Stimulated activated CD8-positive, alpha-beta memory T cell treated with anti-CD3 and anti-CD28 coated beads, Interleukin-15, amount 100 ng/mL, for 4 hours (primary cell): ENCODE measurements around the gene ZBTB5.

Experiments
- DNase-seq, 2 donors: peaks; one replicate each; pipeline ENCODE4 v3.0.0-alpha.2; 2020; ENCODE audit warnings: low read depth in 2 of 2

ZBTB5 gene

GRCh38 chr9:37424686-37425297, 40.5 kb downstream of the ZBTB5 start:
- no peak for DNase-seq

DNA sequence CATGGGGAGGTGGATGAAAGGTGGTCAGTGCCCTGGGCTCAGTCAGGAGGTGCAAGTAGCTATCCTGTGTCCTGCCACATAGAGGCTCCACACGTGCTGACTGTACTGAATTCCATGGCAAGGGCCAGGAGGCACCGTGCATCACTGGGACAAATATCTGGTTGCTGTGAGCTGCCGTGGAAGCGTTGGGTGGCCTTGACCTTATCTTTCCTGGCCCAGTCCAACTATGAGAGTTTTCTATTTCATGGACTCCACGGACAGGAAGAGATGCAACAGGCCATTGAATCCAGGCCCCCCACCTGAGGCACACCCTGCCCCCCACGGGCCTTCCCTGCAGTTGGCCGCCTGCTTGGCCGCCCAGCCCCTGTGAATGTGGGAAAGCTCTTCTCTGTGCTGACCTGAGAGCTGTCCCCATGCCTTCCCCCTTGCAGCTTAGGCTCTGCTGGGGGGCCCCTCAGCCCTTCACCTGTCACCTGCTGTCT, 41.0 kb downstream of the ZBTB5 start:
- no peak for DNase-seq

DNA sequence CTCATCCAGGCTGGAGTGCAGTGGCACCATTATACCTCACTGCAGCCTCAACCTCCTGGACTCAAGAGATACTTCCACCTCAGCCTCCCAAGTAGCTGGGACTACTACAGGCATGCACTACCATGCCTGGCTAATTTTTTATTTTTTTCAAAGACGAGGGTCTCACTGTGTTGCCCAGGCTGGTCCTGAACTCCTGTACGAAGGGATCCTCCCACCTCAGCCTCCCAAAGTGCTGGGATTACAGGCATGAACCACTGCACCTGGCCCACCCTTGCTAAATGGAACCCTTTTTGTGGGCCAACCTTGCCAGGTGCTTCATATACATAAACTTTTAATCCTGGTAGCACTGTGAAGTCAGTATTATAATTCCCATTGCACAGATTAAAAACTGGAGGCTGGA, 41.7 kb downstream of the ZBTB5 start:
- no peak for DNase-seq

DNA sequence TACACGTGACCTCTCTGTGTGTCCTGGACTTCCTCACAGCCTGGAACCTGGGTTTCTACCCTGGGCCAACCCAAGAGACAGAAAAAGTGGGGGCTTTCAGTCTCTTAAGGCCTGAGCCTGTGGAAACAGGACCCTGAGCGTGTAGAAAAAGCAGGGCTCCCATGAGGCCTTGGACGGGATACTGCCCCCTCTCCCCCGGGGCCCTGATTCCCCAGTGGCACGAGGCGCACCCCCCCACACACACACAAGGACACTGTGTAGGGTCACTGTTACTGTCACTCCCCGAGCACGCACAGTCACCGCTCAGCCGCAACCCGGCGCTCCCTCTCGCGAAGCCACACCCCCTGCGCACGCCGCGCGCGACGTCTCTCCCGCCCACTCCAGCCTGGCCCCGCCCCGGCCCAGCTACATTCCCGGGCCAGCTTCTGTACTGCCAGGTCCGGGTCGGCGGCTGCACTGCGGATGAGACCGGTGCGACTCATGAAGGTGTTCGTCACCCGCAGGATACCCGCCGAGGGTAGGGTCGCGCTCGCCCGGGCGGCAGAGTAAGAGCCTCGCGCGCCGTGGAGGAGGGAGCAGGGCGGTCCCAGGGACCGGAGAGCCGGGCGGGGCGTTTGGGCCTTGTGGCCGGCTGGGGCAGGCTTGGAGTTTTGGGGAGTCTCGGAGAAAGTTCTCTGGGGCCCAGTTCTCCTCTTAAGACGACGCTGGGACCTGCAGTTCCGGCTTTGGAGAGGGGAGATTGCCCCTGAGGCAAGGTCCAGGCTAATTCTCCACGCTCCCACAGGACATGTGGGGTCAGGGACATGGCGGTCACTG, 42.8 kb downstream of the ZBTB5 start, which contains the start of gene GRHPR:
Gene GRHPR (plus strand): TSS at position 408 of the 816 bp plus-strand sequence. CDS start 55 bp downstream, at position 463.
- DNase-seq, result peak; percentile 79 to 80

DNA sequence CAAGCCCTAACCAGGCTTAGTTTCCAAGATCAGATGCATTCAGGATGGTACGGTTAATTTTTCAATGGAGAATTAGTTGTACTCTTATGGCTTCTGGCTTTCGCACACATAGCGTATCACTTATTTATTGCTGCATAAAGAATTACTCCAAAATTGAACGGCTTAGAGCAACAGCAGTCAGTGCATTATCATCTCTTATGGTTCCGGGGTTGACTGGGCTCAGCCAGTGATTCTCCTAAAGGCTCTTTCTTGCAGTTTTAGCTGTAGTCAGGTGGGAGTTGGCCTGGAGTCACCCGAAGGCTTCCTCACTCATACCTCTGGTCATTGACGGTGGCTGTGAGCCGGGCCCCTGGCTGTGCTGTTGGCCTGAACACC, 43.3 kb downstream of the ZBTB5 start:
- DNase-seq, result no peak

- DNase-seq, result no peak
These were observed 44.7 kb downstream of the ZBTB5 start for GRCh38 chr9:37420271-37421215.

- DNase-seq, result no peak
These were observed 46.0 kb downstream of the ZBTB5 start for GRCh38 chr9:37419204-37419603.

DNA sequence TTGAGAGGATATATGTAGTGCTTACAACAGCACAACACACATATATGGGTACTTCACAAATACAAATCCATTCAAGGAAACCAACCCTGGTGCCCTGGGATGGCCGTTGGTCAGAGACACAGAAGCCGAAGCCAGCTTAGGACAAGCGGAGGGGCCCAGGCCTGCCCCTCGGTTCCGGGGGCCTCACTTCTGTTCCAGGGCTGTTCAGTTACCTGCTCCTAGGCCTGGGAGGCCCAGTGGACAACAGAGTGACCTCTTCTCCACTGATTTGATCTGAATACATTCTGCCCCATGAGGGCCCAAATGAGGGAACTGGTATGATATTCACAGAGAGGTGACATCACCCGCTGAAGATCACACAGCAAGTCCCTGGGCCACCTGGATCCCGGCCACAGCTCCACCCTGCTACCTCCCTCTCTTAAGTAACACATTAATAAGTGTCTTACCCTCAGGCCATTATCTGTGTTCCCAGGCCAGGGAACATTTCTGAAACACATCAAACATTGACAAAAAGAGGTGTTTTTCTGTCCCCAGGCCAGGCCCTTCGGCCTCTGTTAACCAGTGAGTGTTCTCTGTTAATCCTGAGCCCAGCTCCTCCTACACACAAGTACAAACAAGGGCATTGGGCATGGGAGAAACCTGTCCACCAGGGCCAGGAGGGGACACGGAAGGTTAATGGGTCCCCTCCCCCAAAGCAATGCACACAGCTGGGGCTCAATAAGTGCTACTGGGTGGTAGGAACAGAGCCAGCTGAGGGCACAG, 47.2 kb downstream of the ZBTB5 start:
- DNase-seq, result no peak

DNA sequence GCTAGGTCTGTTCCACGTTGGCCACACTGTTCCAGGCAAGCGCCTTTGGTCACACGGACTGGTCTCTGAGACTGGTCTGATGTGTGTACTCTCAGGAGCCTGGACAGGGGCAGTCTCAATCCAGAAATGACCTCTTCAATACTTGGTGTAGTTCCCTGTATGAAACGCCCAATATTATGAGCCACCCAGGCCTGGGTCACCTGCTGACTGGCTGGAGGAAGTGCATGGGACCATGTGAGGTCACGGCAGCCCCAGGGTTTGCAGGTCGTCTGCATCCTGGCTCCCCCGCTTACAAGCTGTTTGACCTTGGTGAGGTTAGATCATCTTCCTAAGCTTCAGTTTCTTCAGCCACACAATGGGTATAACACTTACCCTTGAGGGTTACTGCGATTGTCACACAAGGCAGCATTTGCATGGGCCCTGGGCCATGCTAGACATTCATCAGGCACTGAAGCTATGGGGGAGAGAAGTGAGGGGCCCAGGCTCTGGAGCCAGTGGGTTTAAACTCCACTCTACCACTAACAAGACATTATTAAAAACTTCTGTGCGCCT, 47.9 kb downstream of the ZBTB5 start:
- no peak for DNase-seq

DNA sequence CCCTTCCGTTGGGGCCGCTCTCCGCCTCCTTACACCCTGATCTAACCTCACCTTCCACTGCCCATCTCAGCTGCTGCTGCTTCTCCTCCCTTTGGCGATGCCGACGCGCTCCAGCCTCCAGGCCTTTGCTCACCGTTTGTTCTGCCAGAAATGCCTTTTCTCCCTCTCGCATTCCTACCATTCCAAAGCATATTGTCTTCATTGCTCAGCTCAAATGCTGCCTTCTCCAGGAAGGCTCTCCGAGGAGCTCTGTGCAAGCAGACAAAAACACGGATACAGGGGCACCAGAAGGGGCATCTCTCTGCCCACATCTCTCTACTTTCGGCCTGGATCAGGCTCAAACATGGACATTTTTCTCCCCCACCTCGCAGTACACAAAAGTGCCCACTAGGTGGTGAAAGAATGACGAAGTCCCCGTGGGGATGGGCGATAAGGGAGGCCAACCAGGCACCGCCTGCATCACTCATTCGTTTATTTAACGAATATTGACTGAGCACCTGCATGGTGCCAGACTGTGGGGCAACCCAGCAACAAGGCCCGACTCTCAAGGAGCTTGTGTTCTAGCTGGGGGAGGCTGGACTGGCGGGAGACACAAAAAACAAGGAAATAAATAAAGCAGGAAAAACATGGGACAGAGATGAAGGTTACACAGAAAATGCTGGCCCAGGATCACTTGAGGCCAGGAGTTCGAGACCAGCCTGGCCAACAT, 50.1 kb downstream of the ZBTB5 start:
- peak; percentile 28 to 53 for DNase-seq

- DNase-seq, result no peak
These were observed 50.7 kb downstream of the ZBTB5 start for GRCh38 chr9:37414503-37414943.

- no peak for DNase-seq
These were observed 51.9 kb downstream of the ZBTB5 start for GRCh38 chr9:37413311-37413710.

DNA sequence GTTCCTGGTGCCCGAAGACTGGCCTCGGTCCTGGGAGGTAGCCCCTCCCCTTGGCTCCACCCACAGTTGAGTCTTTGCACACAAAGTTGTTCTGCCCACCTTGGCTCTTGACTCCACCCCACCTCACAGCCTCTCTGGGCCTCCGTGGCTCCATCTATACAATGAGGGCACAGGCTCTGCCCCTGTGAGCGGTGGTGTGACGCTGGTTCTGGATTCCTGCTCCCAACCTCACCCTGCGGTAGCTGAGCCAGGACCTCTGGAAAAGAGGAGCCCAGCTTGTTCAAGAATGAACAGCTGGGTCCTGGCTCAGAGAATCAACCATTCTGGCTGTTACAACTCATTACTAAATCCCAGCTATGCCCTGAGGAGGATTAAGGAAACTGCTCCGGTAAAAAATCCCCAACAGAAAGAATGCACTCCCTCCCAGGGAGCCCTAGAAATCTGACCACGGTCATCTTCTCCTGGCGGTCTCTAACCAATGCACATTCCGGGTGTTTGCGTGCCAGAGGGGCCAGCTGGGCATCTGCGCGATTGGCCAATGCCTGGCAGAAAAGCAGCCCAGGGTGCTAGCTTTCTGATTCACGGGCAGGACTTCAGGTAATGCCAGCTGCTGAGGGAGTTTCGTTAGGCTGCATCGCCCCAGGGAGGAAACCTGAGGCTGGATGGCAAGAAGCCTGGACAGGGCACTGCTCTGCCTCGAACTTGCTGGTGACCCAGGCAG, 52.7 kb downstream of the ZBTB5 start:
- DNase-seq, result no peak

DNA sequence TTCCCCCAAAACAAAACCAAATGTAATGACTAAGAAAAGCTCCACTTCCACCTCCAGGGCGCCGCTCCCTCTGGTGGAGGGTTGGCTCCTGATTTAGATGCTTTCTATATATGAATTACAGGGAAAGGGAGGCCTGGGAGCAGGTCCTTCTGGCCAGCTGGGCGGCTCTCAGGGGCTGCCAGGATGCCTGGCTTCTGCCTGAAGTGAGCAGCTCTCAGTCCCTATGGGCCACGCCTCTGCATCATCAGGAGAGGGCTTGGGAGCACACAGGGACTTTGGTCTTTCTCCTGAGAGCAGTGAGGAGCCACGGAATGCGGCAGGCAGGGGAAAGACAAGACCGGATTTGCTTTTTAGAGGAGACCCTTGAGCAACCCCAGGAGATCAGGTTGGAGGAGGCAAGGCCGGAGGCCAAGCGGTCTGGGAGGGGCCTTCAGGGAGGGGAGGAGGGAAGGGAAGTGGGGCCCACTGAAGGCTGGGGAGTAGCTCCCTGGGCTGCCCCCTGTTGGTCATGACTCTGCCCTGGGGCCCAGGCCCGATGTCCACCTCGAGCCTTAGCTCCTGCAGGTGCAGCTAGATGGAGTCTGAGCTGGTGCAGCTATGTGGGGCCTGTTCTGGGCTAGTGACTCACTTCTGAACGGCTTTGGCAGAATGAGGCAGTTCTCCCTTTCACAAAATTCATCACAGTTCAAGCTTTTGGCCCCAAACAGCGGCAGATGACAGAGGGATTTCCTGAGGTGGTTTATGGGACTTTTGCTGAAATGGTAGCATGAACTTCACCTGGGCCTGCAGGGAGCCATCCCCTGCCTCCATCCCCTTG, 54.1 kb downstream of the ZBTB5 start:
- no peak for DNase-seq

DNA sequence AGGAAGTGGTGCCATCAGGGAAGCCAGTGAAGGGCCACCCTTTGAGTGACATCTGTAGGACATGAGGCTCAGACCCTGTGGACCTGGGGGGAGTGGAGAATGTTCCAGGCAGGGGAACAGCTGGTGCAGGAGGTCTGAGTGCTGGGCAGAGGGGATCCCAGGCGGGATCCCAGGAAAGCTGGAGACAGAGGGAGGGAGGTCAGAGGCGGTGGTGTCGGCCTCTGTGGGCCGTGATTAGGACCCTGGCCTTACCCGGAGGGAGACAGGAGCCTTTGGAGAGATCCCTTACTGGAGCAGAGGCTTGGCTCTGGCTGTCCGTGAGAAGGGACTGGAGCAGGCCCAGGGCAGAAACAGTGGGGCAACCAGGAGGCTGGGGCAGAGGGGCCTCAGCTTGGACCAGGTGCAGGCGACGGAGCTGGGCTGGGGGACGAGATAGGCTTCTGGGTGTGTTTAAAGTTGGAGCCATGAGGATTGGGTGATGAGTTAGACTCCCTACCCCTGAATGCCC, 54.8 kb downstream of the ZBTB5 start:
- DNase-seq, result no peak

GRCh38 chr9:37408933-37409710, 56.1 kb downstream of the ZBTB5 start:
- DNase-seq, result peak; percentile 25 to 61

DNA sequence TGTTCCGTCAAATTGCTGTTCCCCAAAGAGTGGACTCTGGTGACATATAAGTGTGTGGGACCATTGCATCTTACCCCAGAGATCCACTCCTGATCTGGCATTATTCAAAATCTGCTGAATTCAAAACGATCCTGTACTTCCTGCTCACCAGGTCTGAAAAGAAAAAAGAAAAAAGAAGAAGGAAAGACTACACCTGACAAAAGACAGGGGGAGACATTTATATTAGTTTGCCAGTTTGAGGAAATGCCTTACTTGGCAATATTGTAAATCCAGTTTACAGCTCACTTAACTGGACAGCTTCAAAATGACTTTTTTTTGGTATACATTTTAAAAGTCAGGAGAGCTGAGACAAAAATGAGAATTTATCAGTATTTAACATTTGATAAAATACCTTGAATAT, 57.8 kb downstream of the ZBTB5 start:
- DNase-seq, result no peak
